Kidney tubule cell (primary cell): ENCODE data around the gene MIEF2.

Experiments used
- DNase-seq: peaks from one replicate; pipeline ENCODE4 v3.0.0-alpha.2; 2018; ENCODE audit warnings: low spot score

The MIEF2 gene

GRCh38 chr17:18235743-18236256 is 24.7 kb upstream of the MIEF2 start:
- no peak for DNase-seq

GRCh38 chr17:18236494-18236893 is 24.0 kb upstream of the MIEF2 start:
- no peak for DNase-seq

- no peak for DNase-seq
These were observed 23.0 kb upstream of the MIEF2 start for GRCh38 chr17:18237461-18237860.

- no peak for DNase-seq
These were observed 22.2 kb upstream of the MIEF2 start for GRCh38 chr17:18238299-18238698.

GRCh38 chr17:18240449-18240848 is 20.0 kb upstream of the MIEF2 start:
- DNase-seq, result no peak

GRCh38 chr17:18241229-18241871 is 19.1 kb upstream of the MIEF2 start:
- no peak for DNase-seq

GRCh38 chr17:18245038-18245776 is 15.3 kb upstream of the MIEF2 start:
- DNase-seq, result no peak

GRCh38 chr17:18246109-18246725 is 14.2 kb upstream of the MIEF2 start:
- DNase-seq, result no peak

- DNase-seq, result peak; percentile 80
These were observed 13.4 kb upstream of the MIEF2 start for GRCh38 chr17:18246880-18247612.

- DNase-seq, result no peak
These were observed 12.9 kb upstream of the MIEF2 start for GRCh38 chr17:18247613-18248001.

GRCh38 chr17:18248300-18248731 is 12.1 kb upstream of the MIEF2 start:
- peak; percentile 73 for DNase-seq

- no peak for DNase-seq
These were observed 11.7 kb upstream of the MIEF2 start for GRCh38 chr17:18248811-18249210.

GRCh38 chr17:18250259-18250658 is 10.2 kb upstream of the MIEF2 start:
- DNase-seq, result peak; percentile 25

GRCh38 chr17:18250708-18251107 is 9.8 kb upstream of the MIEF2 start:
- no peak for DNase-seq

- no peak for DNase-seq
These were observed 9.3 kb upstream of the MIEF2 start for GRCh38 chr17:18251204-18251603.

- no peak for DNase-seq
These were observed 8.3 kb upstream of the MIEF2 start for GRCh38 chr17:18252160-18252559.

GRCh38 chr17:18253187-18253884 is 7.1 kb upstream of the MIEF2 start:
- no peak for DNase-seq

- no peak for DNase-seq
These were observed 6.3 kb upstream of the MIEF2 start for GRCh38 chr17:18253947-18254821.

GRCh38 chr17:18254888-18255649 is 5.4 kb upstream of the MIEF2 start:
- DNase-seq, result no peak

- DNase-seq, result no peak
These were observed 4.1 kb upstream of the MIEF2 start for GRCh38 chr17:18256351-18256750.
